A673 (cell line): ENCODE results near the gene REV3L. TPM values are rescaled to one million over a fixed set of nuclear protein-coding genes. Genes with fewer than 3 reads are reported as not detected.
"Not testable (repeated sequence)": the region's sequence is repeated elsewhere in the genome, so short reads cannot be mapped to it uniquely, and the experiment has no call there.

Source experiments
- BruUV-seq: library from RNA; stranded (reverse); fragments of 400-500 nt; replicated peaks from 2 replicates; lab custom pipeline; 2021; lab: Mats Ljungman, UMichigan
- CTCF ChIA-PET: fragments of 300-600 bp; sonication (Branson Sonifier 250); formaldehyde crosslinking; loops from one replicate; lab custom pipeline; 2022; ENCODE audit warnings: antibody characterized with exemption; lab: Charles Lee
- POLR2A ChIA-PET: fragments of 300-600 bp; sonication (Branson Sonifier 250); formaldehyde crosslinking; loops from one replicate; lab custom pipeline; 2022; ENCODE audit warnings: antibody characterized with exemption; ENCODE audit not compliant: low non-redundant PET; lab: Charles Lee
- DNase-seq: peaks from one replicate; pipeline ENCODE4 v3.0.0-alpha.2; 2015; ENCODE audit warnings: low spot score
- H3K27ac ChIP-seq: fragments of 200-600 bp; sonication (generic); 2 replicates; pipeline ENCODE4 v1.5.1; 2016; ENCODE audit warnings: mixed run types, low read depth, mild to moderate bottlenecking, mixed read lengths, antibody characterized with exemption, low read length; ENCODE audit not compliant: poor library complexity, severe bottlenecking
- H3K27me3 ChIP-seq: fragments of 200-600 bp; sonication (generic); replicated peaks from 2 replicates; pipeline ENCODE4 v1.6.1; 2017; ENCODE audit warnings: mixed run types, low read depth, mild to moderate bottlenecking, mixed read lengths, antibody characterized with exemption, low read length; ENCODE audit not compliant: insufficient read depth, poor library complexity
- H3K36me3 ChIP-seq: fragments of 200-600 bp; sonication (generic); 2 replicates; pipeline ENCODE4 v1.6.1; 2016; ENCODE audit warnings: mixed run types, mild to moderate bottlenecking, mixed read lengths, antibody characterized with exemption, low read length; ENCODE audit not compliant: insufficient read depth, poor library complexity, severe bottlenecking
- H3K4me1 ChIP-seq: fragments of 200-600 bp; sonication (generic); 2 replicates; pipeline ENCODE4 v1.6.1; 2017; ENCODE audit warnings: mixed run types, mild to moderate bottlenecking, mixed read lengths, antibody characterized with exemption, low read length; ENCODE audit not compliant: insufficient read depth, poor library complexity, severe bottlenecking
- H3K4me3 ChIP-seq: fragments of 200-600 bp; sonication (generic); 2 replicates; pipeline ENCODE4 v1.5.1; 2016; ENCODE audit warnings: low read depth, mixed run types, mild to moderate bottlenecking, mixed read lengths, low read length; ENCODE audit not compliant: poor library complexity, severe bottlenecking
- H3K9me3 ChIP-seq: fragments of 200-600 bp; sonication (generic); 2 replicates; pipeline ENCODE4 v1.6.1; 2016; ENCODE audit warnings: mixed run types, low read depth, mild to moderate bottlenecking, mixed read lengths, antibody characterized with exemption, low read length; ENCODE audit not compliant: poor library complexity, severe bottlenecking
- EZH2 ChIP-seq: fragments of 200-600 bp; sonication (generic); IDR thresholded peaks from 2 replicates; pipeline ENCODE4 v1.6.1; 2017; ENCODE audit warnings: borderline replicate concordance, low read depth, mild to moderate bottlenecking, mixed read lengths, antibody characterized with exemption, low read length; ENCODE audit not compliant: poor library complexity, severe bottlenecking
- intact Hi-C: fragments of 100-400 bp; cut with micrococcal nuclease; formaldehyde crosslinking; loops from one replicate; pipeline ENCODE4 v1.10.0; 2022; ENCODE audit not compliant: unreplicated experiment
- total RNA-seq: library from RNA; stranded (reverse); gene quantifications from 2 replicates; pipeline ENCODE4 v1.2.3, GENCODE V29; 2021
- TF ChIP-seq, protein P1 (sequence below): fragments of 300-800, 200-600 bp; sonication (generic); conservative IDR thresholded peaks from 2 replicates; pipeline ENCODE4 v1.5.1; 2017; ENCODE audit warnings: low read depth, mild to moderate bottlenecking, antibody characterized with exemption, low read length, moderate library complexity, mixed read lengths

The REV3L gene
- total RNA-seq, 1 experiment from 2014 or later, result 24.0 TPM

DNA sequence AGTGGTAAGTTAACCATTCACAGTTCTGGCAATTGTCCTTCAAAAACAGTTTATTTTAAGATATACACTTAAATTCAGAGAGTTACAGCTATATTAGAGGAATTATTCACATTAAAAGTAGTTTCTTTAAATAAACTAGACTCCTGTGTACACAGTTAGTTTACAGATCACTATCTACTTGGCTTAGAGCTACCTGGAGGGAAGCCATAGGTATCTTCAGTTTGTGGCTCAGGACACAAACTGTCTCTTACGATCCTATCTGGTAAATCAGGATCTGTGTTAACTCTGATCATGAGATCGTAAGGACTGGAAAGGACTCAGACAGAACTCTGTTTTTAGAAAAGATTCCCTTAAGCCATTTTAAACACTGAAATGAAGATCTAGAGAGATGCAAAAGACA lies 160.9 kb downstream of the REV3L start:
- H3K27me3 ChIP-seq, result no peaks in the 10 kb centered on the region
- no peaks in the 10 kb centered on the region for H3K9me3 ChIP-seq
- BruUV-seq, result no TSS peak
- no peaks in the 10 kb centered on the region for H3K36me3 ChIP-seq
- TF ChIP-seq EZH2, result no peak
- TF ChIP-seq, protein P1, sequence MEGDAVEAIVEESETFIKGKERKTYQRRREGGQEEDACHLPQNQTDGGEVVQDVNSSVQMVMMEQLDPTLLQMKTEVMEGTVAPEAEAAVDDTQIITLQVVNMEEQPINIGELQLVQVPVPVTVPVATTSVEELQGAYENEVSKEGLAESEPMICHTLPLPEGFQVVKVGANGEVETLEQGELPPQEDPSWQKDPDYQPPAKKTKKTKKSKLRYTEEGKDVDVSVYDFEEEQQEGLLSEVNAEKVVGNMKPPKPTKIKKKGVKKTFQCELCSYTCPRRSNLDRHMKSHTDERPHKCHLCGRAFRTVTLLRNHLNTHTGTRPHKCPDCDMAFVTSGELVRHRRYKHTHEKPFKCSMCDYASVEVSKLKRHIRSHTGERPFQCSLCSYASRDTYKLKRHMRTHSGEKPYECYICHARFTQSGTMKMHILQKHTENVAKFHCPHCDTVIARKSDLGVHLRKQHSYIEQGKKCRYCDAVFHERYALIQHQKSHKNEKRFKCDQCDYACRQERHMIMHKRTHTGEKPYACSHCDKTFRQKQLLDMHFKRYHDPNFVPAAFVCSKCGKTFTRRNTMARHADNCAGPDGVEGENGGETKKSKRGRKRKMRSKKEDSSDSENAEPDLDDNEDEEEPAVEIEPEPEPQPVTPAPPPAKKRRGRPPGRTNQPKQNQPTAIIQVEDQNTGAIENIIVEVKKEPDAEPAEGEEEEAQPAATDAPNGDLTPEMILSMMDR, result no peak
- ChIA-PET POLR2A (interaction anchor here (0.7 kb wide), 1 partner anchor 31 kb away, joined by 3 read pairs; no protein-coding TSS in a partner anchor), CTCF (no interaction called here)
- DNase-seq, result no peak
- H3K4me1 ChIP-seq, result no peaks in the 10 kb centered on the region
- no peak overlapping the region for H3K27ac ChIP-seq
- intact Hi-C loops, result no loop called here
- no peak overlapping the region for H3K4me3 ChIP-seq

DNA sequence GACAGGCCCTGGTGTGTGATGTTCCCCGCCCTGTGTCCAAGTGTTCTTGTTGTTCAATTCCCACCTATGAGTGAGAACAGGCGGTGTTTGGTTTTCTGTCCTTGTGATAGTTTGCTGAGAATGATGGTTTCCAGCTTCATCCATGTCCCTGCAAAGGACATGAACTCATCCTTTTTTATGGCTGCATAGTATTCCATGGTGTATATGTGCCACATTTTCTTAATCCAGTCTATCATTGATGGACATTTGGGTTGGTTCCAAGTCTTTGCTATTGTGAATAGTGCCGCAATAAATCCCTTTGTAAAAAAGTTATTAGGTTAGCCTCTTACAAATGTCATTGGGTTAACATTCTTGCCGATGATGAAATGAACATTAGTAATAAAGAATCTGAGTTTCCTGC lies 175.1 kb downstream of the REV3L start:
- intact Hi-C loops, BruUV-seq, CTCF ChIA-PET, H3K4me1 ChIP-seq, DNase-seq, POLR2A ChIA-PET, H3K27ac ChIP-seq, H3K27me3 ChIP-seq, H3K9me3 ChIP-seq, H3K4me3 ChIP-seq: not testable (repeated sequence)
- H3K36me3 ChIP-seq, result peaks cover 16% of the 10 kb centered on the region

DNA sequence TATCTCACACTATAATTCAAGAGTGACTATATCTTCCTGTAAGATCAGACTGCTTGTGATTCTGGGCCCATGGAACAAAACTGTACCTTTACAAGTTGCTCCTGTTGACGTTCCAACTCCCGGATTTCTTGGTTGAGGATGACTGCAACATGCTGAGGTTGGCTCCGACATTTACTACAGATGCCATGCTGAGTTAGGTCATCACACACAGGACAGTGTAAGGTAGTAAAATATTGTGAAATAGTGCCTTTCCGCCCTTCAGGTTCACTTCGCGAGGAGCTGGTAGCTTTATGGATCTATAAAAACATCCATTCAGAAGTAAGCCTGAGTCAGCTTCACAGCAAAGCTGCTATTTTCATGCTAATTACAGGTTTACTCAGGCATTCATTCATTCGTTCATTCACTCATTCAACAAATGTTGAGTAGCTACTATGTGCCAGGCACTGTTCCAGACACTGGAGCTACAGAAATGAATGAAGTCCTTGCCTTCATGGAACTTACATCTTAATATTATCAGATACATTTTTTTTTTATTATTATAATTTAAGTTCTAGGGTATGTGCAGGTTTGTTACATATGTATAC lies 175.7 kb downstream of the REV3L start:
- no TSS peak for BruUV-seq
- H3K9me3 ChIP-seq, result no peaks in the 10 kb centered on the region
- H3K27ac ChIP-seq, result no peak overlapping the region
- TF ChIP-seq, protein P1, result no peak
- TF ChIP-seq EZH2, result no peak
- CTCF ChIA-PET, result no interaction called here
- no peak for DNase-seq
- no peaks in the 10 kb centered on the region for H3K4me1 ChIP-seq
- intact Hi-C loops, result no loop called here
- POLR2A ChIA-PET, result no interaction called here
- no peak overlapping the region for H3K4me3 ChIP-seq
- H3K27me3 ChIP-seq, result no peaks in the 10 kb centered on the region
- peaks cover 16% of the 10 kb centered on the region for H3K36me3 ChIP-seq
